A549 (cell line): ENCODE measurements around the gene SCAP. TPM values are rescaled to one million over a fixed set of nuclear protein-coding genes. Genes with fewer than 3 reads are reported as not detected.
A peak's percentile ranks its signal among the peaks of the same experiment; 100 is the strongest.

ENCODE experiments used
- ATAC-seq, 2 experiments: fragments of 200-7000 bp in 1 of 2; fragments of >200 bp in 1 of 2; cut with Nextera tagmentation in 1 of 2; cut with Tn5 transposase in 1 of 2; 3 replicates each; pipeline versions ENCODE4 v1.8.0 to v1.9.1; 2018 to 2020; ENCODE audit warnings: mild to moderate bottlenecking in 1 of 2, moderate library complexity in 1 of 2
- CTCF ChIA-PET: fragments of 300-600 bp; sonication (Branson Sonifier 250); formaldehyde crosslinking; extraction: SDS; loops from one replicate; lab custom pipeline; 2021; ENCODE audit warnings: antibody characterized with exemption, inconsistent platforms; lab: Yijun Ruan, JAX
- POLR2A ChIA-PET: fragments of 350-600 bp; formaldehyde crosslinking; extraction: SDS; loops from one replicate; lab custom pipeline; 2021; ENCODE audit warnings: antibody characterized with exemption, inconsistent platforms; lab: Yijun Ruan, JAX
- DNase-seq, 2 experiments: peaks; one replicate each; pipeline versions ENCODE4 v3.0.0 to v3.0.0-alpha.2; 2011 to 2016; ENCODE audit warnings: low read depth in 1 of 2, low spot score in 1 of 2
- FAIRE-seq: peaks from 2 replicates; lab custom pipeline; 2011; peaks lifted over from hg19 to GRCh38; lab: Jason Lieb, UNC
- H3K27ac ChIP-seq, 2 experiments: fragments of >200 bp; sonication (Bioruptor Twin); formaldehyde crosslinking; 3 replicates each; pipeline ENCODE4 v1.5.1; 2016 to 2017
- H3K4me1 ChIP-seq: fragments of >200 bp; sonication (Bioruptor Twin); formaldehyde crosslinking; 3 replicates; pipeline ENCODE4 v1.6.1; 2016
- H3K4me2 ChIP-seq: fragments of >200 bp; sonication (Bioruptor Twin); formaldehyde crosslinking; 3 replicates; pipeline ENCODE4 v1.6.1; 2016
- H3K4me3 ChIP-seq: fragments of >200 bp; sonication (Bioruptor Twin); formaldehyde crosslinking; 3 replicates; pipeline ENCODE4 v1.5.1; 2016
- H3K9me3 ChIP-seq: fragments of >200 bp; sonication (Bioruptor Twin); formaldehyde crosslinking; 3 replicates; pipeline ENCODE4 v1.6.1; 2016
- BHLHE40 ChIP-seq: IDR thresholded peaks from 2 replicates; pipeline ENCODE4 v1.6.1; 2012; ENCODE audit warnings: low read depth, low read length, inconsistent platforms
- CBX8 ChIP-seq: fragments of 200-600 bp; sonication (generic); IDR thresholded peaks from 2 replicates; pipeline ENCODE4 v1.6.1; 2016
- CTCF ChIP-seq: fragments of >200 bp; sonication (Bioruptor Twin); formaldehyde crosslinking; IDR thresholded peaks from 3 replicates; pipeline ENCODE4 v1.5.1; 2016
- E2F6 ChIP-seq: IDR thresholded peaks from 2 replicates; pipeline ENCODE4 v1.6.1; 2012; ENCODE audit warnings: low read depth, borderline replicate concordance
- FOSL2 ChIP-seq, 2 experiments: fragments of 450-650 bp in 1 of 2; fragments of >200 bp in 1 of 2; sonication (Bioruptor Twin) in 1 of 2; formaldehyde crosslinking; IDR thresholded peaks; 2 replicates each; pipeline versions ENCODE4 v1.5.0 to v1.6.1; 2016 to 2020; ENCODE audit warnings: mild to moderate bottlenecking in 1 of 2, moderate library complexity in 1 of 2
- HOXA7 ChIP-seq: fragments of 250-450 bp; sonication (Bioruptor Pico); IDR thresholded peaks from 2 replicates; pipeline ENCODE4 v1.5.0; 2020; ENCODE audit warnings: mild to moderate bottlenecking, moderate library complexity
- HOXB13 ChIP-seq: fragments of 250-450 bp; sonication (Bioruptor Pico); IDR thresholded peaks from 2 replicates; pipeline ENCODE4 v1.5.0; 2020; ENCODE audit warnings: low read depth, mild to moderate bottlenecking, moderate library complexity
- JUN ChIP-seq, 2 experiments: fragments of >200 bp; sonication (Bioruptor Twin); formaldehyde crosslinking; IDR thresholded peaks; 2 replicates in 1 of 2; 3 replicates in 1 of 2; pipeline ENCODE4 v1.6.1; 2016 to 2017
- KDM1A ChIP-seq: fragments of 200-600 bp; sonication (generic); IDR thresholded peaks from 2 replicates; pipeline ENCODE4 v1.6.1; 2016; ENCODE audit warnings: low read depth, mild to moderate bottlenecking
- MAFK ChIP-seq: fragments of 450-650 bp; IDR thresholded peaks from 2 replicates; pipeline ENCODE4 v1.6.1; 2014; ENCODE audit not compliant: partially characterized antibody
- MAX ChIP-seq: IDR thresholded peaks from 2 replicates; pipeline ENCODE4 v1.6.1; 2012
- MYC ChIP-seq: IDR thresholded peaks from 2 replicates; pipeline ENCODE4 v1.6.1; 2012; ENCODE audit warnings: mild to moderate bottlenecking, inconsistent platforms, low read length, improper control_type of control experiment, borderline replicate concordance
- NFE2L2 ChIP-seq: fragments of 150-350 bp; conservative IDR thresholded peaks from 2 replicates; pipeline ENCODE4 v1.6.1; 2014; ENCODE audit warnings: low read length
- NPAS2 ChIP-seq: fragments of 250-450 bp; sonication (Bioruptor Pico); IDR thresholded peaks from 2 replicates; pipeline ENCODE4 v1.8.0; 2022; ENCODE audit warnings: mild to moderate bottlenecking, moderate library complexity, borderline replicate concordance
- PHF8 ChIP-seq: fragments of 200-600 bp; sonication (generic); IDR thresholded peaks from 2 replicates; pipeline ENCODE4 v1.6.1; 2016; ENCODE audit warnings: low read depth, mild to moderate bottlenecking, antibody characterized with exemption, moderate library complexity, borderline replicate concordance
- RAD21 ChIP-seq, 2 experiments: fragments of >200 bp in 1 of 2; sonication (Bioruptor Twin) in 1 of 2; formaldehyde crosslinking in 1 of 2; IDR thresholded peaks in 1 of 2; conservative IDR thresholded peaks in 1 of 2; 2 replicates in 1 of 2; 3 replicates in 1 of 2; pipeline ENCODE4 v1.6.1; 2012 to 2018; ENCODE audit warnings: inconsistent platforms in 1 of 2
- RARB ChIP-seq: fragments of 250-450 bp; sonication (Bioruptor Pico); IDR thresholded peaks from 2 replicates; pipeline ENCODE4 v1.8.0; 2021; ENCODE audit warnings: mild to moderate bottlenecking, moderate library complexity
- REST ChIP-seq: fragments of 200-600 bp; sonication (generic); IDR thresholded peaks from 2 replicates; pipeline ENCODE4 v1.6.1; 2016; ENCODE audit warnings: antibody characterized with exemption, mild to moderate bottlenecking, moderate library complexity
- SMC3 ChIP-seq: fragments of >200 bp; sonication (Bioruptor Twin); formaldehyde crosslinking; IDR thresholded peaks from 3 replicates; pipeline ENCODE4 v1.6.1; 2018; ENCODE audit warnings: inconsistent platforms
- TP53 ChIP-seq: fragments of 250-450 bp; sonication (Bioruptor Pico); IDR thresholded peaks from 2 replicates; pipeline ENCODE4 v1.5.0; 2021; ENCODE audit warnings: mild to moderate bottlenecking, moderate library complexity
- ZC3H11A ChIP-seq: fragments of 450-650 bp; IDR thresholded peaks from 2 replicates; pipeline ENCODE4 v1.6.1; 2014; ENCODE audit warnings: antibody characterized with exemption, mild to moderate bottlenecking
- WGBS: methylation state at CpG from one replicate; pipeline ENCODE4 v1.1.6; 2017; ENCODE audit errors: missing lambda C conversion rate; 5-methylcytosine and 5-hydroxymethylcytosine counted together
- polyA plus RNA-seq, 4 experiments: library from polyadenylated mRNA; depleted of rRNA in 3 of 4; stranded (reverse); fragments of >200 nt; fragmentation: RNase III in 1 of 4; extraction: RNeasy Plus Mini Kit Qiagen cat#74134 plus additional on column Dnase treatment in 1 of 4; gene quantifications; 2 replicates in 3 of 4; 3 replicates in 1 of 4; pipeline ENCODE4 v1.2.3, GENCODE V29; 2011 to 2017
- TF ChIP-seq, protein P1 (sequence below): fragments of 450-650 bp; IDR thresholded peaks from 2 replicates; pipeline ENCODE4 v1.6.1; 2014; ENCODE audit warnings: antibody characterized with exemption
- TF ChIP-seq, protein P2 (sequence below): fragments of 150-350 bp; IDR thresholded peaks from 2 replicates; pipeline ENCODE4 v1.6.1; 2014; ENCODE audit warnings: low read depth, mild to moderate bottlenecking, low read length

Gene SCAP
- polyA plus RNA-seq, 2 of the 4 experiments (the other 2 are of a cell fraction): 12.9 to 25.9 TPM

DNA sequence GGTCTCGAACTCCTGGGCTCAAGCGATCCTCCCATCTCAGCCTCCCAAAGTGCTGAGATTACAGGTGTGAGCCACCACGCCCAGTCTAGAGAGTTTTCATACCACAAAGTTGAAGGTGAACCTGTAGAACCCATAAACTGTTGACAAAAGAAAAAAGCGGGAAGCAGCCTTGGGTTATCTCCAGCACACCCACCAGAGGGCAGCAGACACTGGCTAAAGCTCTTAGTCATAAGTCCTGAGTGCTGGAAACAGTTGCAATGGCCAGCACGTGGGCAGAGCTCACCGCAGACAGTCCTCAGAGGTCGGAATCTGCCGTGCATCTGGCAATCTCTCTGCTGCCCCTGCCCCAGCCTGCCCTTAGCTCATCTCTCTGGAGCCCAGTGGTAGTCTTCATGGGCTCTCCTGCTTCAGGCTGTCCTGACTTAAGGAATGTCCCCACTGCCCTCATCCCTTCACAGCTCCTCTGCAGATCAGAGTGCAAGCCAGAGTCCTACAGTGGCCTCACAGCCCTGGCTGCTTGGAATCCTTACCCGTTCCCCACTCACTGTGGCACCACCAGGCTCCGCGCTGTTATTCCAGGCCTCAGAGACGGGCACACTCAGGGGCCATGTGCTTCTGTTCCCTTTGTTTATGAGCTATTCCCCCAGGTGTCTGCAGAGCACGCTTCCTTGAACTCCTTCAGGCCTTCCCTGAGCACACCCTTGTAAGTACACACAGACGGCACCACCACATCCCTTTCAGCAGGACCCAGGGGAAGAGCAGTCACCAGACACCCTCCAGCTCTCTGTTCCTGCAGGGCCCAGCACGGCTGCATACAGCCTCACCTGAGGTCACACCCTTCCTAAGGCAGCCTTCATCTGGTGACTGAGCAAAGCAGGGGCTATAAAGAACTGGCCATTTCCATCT is 46.6 kb upstream of the SCAP start:
- ChIA-PET CTCF (interaction anchor here (0.6 to 7.7 kb wide), 30 partner anchors 12 to 630 kb away, joined by 3 to 78 read pairs (median 4); partner anchors contain the start of gene SMARCC1), POLR2A (interaction anchor here (0.9 to 1.2 kb wide), 2 partner anchors 184 to 266 kb away, joined by 4 to 7 read pairs; no protein-coding TSS in a partner anchor)
- Histone ChIP-seq H3K4me3 (no peak overlapping the region), H3K4me2 (0 out of 3 replicates have a peak overlapping the region, but pooled peaks have one; percentile 14), H3K27ac (peak overlapping the region; percentile 5 to 69; a peak in 4 of 6 replicates), H3K9me3 (no peaks in the 10 kb centered on the region), H3K4me1 (0 out of 3 replicates have a peak, but pooled peaks cover 3% of the 10 kb centered on the region)
- peak; percentile 96 to 97 for ATAC-seq
- TF ChIP-seq RARB (no peak), E2F6 (peak; percentile 98), FOSL2 (IDR thresholded peaks at IDR 0.05) (no peak), FOSL2 (CRISPR knock-in tag; IDR thresholded peaks at IDR 0.05) (0 out of 2 replicates have a peak, but pooled peaks have one; percentile 8), NFE2L2 (no peak), MAX (peak; percentile 98), RAD21 (conservative IDR thresholded peaks at IDR 0.05 in 1 of 2, IDR thresholded peaks at IDR 0.05 in 1 of 2) (peak; percentile 93), CTCF (peak; percentile 78), SMC3 (peak; percentile 95), MYC (peak; percentile 46; the same call in 1 of the 2 replicates)
- TF ChIP-seq, protein P1, sequence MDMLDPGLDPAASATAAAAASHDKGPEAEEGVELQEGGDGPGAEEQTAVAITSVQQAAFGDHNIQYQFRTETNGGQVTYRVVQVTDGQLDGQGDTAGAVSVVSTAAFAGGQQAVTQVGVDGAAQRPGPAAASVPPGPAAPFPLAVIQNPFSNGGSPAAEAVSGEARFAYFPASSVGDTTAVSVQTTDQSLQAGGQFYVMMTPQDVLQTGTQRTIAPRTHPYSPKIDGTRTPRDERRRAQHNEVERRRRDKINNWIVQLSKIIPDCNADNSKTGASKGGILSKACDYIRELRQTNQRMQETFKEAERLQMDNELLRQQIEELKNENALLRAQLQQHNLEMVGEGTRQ: peak; percentile 58
- 34% methylated on average over 15 of the region's 15 CpGs for WGBS
- FAIRE-seq: no peak
- DNase-seq: peak; percentile 59 to 86

- Histone ChIP-seq H3K4me2 (no peak overlapping the region), H3K4me1 (0 out of 3 replicates have a peak, but pooled peaks cover 3% of the 10 kb centered on the region), H3K27ac (no peak overlapping the region), H3K9me3 (no peaks in the 10 kb centered on the region), H3K4me3 (no peak overlapping the region)
- ChIA-PET CTCF (interaction anchor here (0.8 to 7.7 kb wide), 9 partner anchors 8 to 631 kb away, joined by 3 to 78 read pairs (median 4); no protein-coding TSS in a partner anchor), POLR2A (no interaction called here)
- DNase-seq (no peak), FAIRE-seq (no peak), ATAC-seq (no peak)
- TF ChIP-seq BHLHE40 (no peak), PHF8 (no peak), TP53 (CRISPR knock-in tag) (no peak), KDM1A (no peak), ZC3H11A (no peak), REST (no peak), CTCF (no peak), HOXB13 (CRISPR knock-in tag) (no peak), NPAS2 (CRISPR knock-in tag) (no peak), HOXA7 (CRISPR knock-in tag) (no peak), RARB (no peak), JUN (IDR thresholded peaks at IDR 0.05) (no peak), CBX8 (no peak), MAFK (no peak), MYC (no peak)
- TF ChIP-seq, protein P2, sequence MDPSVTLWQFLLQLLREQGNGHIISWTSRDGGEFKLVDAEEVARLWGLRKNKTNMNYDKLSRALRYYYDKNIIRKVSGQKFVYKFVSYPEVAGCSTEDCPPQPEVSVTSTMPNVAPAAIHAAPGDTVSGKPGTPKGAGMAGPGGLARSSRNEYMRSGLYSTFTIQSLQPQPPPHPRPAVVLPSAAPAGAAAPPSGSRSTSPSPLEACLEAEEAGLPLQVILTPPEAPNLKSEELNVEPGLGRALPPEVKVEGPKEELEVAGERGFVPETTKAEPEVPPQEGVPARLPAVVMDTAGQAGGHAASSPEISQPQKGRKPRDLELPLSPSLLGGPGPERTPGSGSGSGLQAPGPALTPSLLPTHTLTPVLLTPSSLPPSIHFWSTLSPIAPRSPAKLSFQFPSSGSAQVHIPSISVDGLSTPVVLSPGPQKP: no peak
Measured at GRCh38 chr3:47520756-47521155, 45.0 kb upstream of the SCAP start.
